Measurements from ENCODE around the gene NF2.

DNA sequence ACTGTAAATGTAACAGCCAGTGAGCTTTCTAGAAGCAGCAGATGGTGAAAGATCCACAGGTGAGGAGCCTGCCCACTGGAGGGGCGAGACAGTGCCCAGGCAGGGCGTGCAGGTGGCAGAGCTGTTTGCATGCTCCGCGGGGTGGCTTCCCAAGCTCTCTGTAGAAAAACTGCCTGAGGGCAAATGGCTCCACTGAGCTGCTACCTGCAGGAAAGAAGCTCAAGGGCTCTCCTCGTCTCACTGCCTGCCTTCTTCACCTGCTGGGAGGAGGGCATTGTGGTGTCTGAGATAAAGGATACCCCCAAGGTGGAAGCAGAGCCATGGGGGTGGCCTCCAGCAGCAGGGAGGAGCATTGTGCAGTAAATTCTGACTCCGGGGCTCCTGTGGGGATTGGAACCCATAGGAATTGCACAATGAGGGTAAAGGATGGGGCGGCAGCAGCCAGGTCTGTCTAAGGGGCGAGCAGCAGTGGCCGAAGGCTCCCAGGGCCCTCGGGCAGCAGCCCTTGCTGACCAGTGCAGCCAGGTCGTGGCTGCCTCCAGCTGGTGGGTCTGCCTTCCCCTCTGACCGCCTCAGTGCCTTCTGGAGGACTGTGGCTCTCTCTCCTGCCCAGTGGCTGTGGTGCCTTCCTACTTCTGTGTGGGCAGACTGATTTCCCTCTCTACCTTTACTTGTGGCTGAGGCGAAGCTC lies 88.3 kb downstream of the NF2 start:
- TF ChIP-seq, protein P1, sequence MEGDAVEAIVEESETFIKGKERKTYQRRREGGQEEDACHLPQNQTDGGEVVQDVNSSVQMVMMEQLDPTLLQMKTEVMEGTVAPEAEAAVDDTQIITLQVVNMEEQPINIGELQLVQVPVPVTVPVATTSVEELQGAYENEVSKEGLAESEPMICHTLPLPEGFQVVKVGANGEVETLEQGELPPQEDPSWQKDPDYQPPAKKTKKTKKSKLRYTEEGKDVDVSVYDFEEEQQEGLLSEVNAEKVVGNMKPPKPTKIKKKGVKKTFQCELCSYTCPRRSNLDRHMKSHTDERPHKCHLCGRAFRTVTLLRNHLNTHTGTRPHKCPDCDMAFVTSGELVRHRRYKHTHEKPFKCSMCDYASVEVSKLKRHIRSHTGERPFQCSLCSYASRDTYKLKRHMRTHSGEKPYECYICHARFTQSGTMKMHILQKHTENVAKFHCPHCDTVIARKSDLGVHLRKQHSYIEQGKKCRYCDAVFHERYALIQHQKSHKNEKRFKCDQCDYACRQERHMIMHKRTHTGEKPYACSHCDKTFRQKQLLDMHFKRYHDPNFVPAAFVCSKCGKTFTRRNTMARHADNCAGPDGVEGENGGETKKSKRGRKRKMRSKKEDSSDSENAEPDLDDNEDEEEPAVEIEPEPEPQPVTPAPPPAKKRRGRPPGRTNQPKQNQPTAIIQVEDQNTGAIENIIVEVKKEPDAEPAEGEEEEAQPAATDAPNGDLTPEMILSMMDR (IDR thresholded peaks at IDR 0.05) = no peak
- no peak for TF ChIP-seq POLR2A (IDR thresholded peaks at IDR 0.05)
